Measurements from ENCODE around the gene LRCOL1. TPM values are rescaled to one million over a fixed set of nuclear protein-coding genes. Genes with fewer than 3 reads are reported as not detected.

LRCOL1 gene
- total RNA-seq, 1 experiment from 2014 or later: not detected

- no peak overlapping the region for H3K4me3 ChIP-seq (ENCODE audit: low read depth in 2 of 2, low read length in 2 of 2)
- no peak overlapping the region for H3K27ac ChIP-seq (ENCODE audit: low read length)
- intact Hi-C loops (cut with micrococcal nuclease; ENCODE audit: unreplicated experiment) (loop anchor here (2.0 kb wide), 1 partner anchor 199 kb away; no protein-coding TSS in a partner anchor), in situ Hi-C loops (cut with HindIII; ENCODE audit: low pct_unique_long_range_greater_than_20kb, low sequenced_read_pairs) (no loop called here)
- H3K4me1 ChIP-seq (ENCODE audit: control insufficient read depth, insufficient read depth, low read length): peaks cover 1% of the 10 kb centered on the region
- no peaks in the 10 kb centered on the region for H3K9me3 ChIP-seq (ENCODE audit: control insufficient read depth, insufficient read depth, low read depth, low read length)
- POLR2A ChIA-PET: no interaction called here
- no peak for DNase-seq (ENCODE audit: low read depth, low spot score)
- BruUV-seq (replicated peaks): no TSS peak
- peaks cover 6% of the 10 kb centered on the region; the same call in 1 of the 2 replicates for H3K27me3 ChIP-seq (ENCODE audit: control insufficient read depth, insufficient read depth, low read length)
- CTCF ChIA-PET: interaction anchor here (1.4 kb wide), 1 partner anchor 199 kb away, joined by 10 read pairs; no protein-coding TSS in a partner anchor
- no peaks in the 10 kb centered on the region for H3K36me3 ChIP-seq (ENCODE audit: control insufficient read depth, insufficient read depth, low read length)
- TF ChIP-seq SIN3A (IDR thresholded peaks at IDR 0.05; ENCODE audit: borderline replicate concordance, insufficient read depth, low read depth, low read length): no peak
- TF ChIP-seq POLR2AphosphoS5 (IDR thresholded peaks at IDR 0.05; ENCODE audit: low read depth, low read length): no peak
- TF ChIP-seq, protein P1, sequence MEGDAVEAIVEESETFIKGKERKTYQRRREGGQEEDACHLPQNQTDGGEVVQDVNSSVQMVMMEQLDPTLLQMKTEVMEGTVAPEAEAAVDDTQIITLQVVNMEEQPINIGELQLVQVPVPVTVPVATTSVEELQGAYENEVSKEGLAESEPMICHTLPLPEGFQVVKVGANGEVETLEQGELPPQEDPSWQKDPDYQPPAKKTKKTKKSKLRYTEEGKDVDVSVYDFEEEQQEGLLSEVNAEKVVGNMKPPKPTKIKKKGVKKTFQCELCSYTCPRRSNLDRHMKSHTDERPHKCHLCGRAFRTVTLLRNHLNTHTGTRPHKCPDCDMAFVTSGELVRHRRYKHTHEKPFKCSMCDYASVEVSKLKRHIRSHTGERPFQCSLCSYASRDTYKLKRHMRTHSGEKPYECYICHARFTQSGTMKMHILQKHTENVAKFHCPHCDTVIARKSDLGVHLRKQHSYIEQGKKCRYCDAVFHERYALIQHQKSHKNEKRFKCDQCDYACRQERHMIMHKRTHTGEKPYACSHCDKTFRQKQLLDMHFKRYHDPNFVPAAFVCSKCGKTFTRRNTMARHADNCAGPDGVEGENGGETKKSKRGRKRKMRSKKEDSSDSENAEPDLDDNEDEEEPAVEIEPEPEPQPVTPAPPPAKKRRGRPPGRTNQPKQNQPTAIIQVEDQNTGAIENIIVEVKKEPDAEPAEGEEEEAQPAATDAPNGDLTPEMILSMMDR (IDR thresholded peaks at IDR 0.05): no peak
- TF ChIP-seq TCF7L2 (IDR thresholded peaks at IDR 0.05; ENCODE audit: low read depth, low read length): no peak
- no peak for TF ChIP-seq REST (IDR thresholded peaks at IDR 0.05; ENCODE audit: insufficient read depth in 1 of 2, low read depth in 2 of 2, low read length in 1 of 2)
- ATAC-seq: no peak
These were observed 3.6 kb upstream of the LRCOL1 start for GRCh38 chr12:132614029-132614428.

- ATAC-seq (no peak), DNase-seq (ENCODE audit: low read depth, low spot score) (no peak)
- H3K36me3 ChIP-seq (ENCODE audit: control insufficient read depth, insufficient read depth, low read length): no peaks in the 10 kb centered on the region
- H3K27ac ChIP-seq (ENCODE audit: low read length): no peak overlapping the region
- TF ChIP-seq POLR2AphosphoS5 (IDR thresholded peaks at IDR 0.05; ENCODE audit: low read depth, low read length) (no peak), REST (IDR thresholded peaks at IDR 0.05; ENCODE audit: insufficient read depth in 1 of 2, low read depth in 2 of 2, low read length in 1 of 2) (no peak), TCF7L2 (IDR thresholded peaks at IDR 0.05; ENCODE audit: low read depth, low read length) (no peak), SIN3A (IDR thresholded peaks at IDR 0.05; ENCODE audit: borderline replicate concordance, insufficient read depth, low read depth, low read length) (no peak)
- TF ChIP-seq, protein P1 (IDR thresholded peaks at IDR 0.05): no peak
- intact Hi-C loops (cut with micrococcal nuclease; ENCODE audit: unreplicated experiment): no loop called here
- in situ Hi-C loops (cut with HindIII; ENCODE audit: low pct_unique_long_range_greater_than_20kb, low sequenced_read_pairs): no loop called here
- no peaks in the 10 kb centered on the region; the same call in 1 of the 2 replicates for H3K27me3 ChIP-seq (ENCODE audit: control insufficient read depth, insufficient read depth, low read length)
- no TSS peak for BruUV-seq (replicated peaks)
- no peaks in the 10 kb centered on the region for H3K9me3 ChIP-seq (ENCODE audit: control insufficient read depth, insufficient read depth, low read depth, low read length)
- ChIA-PET CTCF (no interaction called here), POLR2A (no interaction called here)
- H3K4me1 ChIP-seq (ENCODE audit: control insufficient read depth, insufficient read depth, low read length): peaks cover 23% of the 10 kb centered on the region
- H3K4me3 ChIP-seq (ENCODE audit: low read depth in 2 of 2, low read length in 2 of 2): no peak overlapping the region
These were observed 1.2 kb upstream of the LRCOL1 start for GRCh38 chr12:132611620-132612019.

All from Panc1 (cell line).